Measurements from ENCODE around the gene METTL8. TPM values are rescaled to one million over a fixed set of nuclear protein-coding genes. Genes with fewer than 3 reads are reported as not detected.

METTL8 gene
- total and polyA plus RNA-seq, 2 of the 13 experiments (the other 11 are each of a cell fraction or from before 2014, with no cell fraction given): 18.6 to 68.2 TPM

GRCh38 chr2:171433763-171434012, at the start of gene METTL8 (continued):
- TF ChIP-seq NFYB (CRISPR knock-in tag; IDR thresholded peaks at IDR 0.05) (no peak), ETS1 (CRISPR knock-in tag; IDR thresholded peaks at IDR 0.05) (no peak), FOSL1 (CRISPR knock-in tag; IDR thresholded peaks at IDR 0.05; ENCODE audit: borderline replicate concordance) (no peak), ZNF660 (CRISPR knock-in tag; IDR thresholded peaks at IDR 0.05; ENCODE audit: borderline replicate concordance, low read depth) (no peak), ZNF256 (CRISPR knock-in tag; conservative IDR thresholded peaks at IDR 0.05) (no peak; the same call in 1 of the 2 replicates), ZKSCAN1 (IDR thresholded peaks at IDR 0.05; ENCODE audit: low read length) (no peak), NONO (IDR thresholded peaks at IDR 0.05) (no peak), NONO (CRISPR knock-in tag; conservative IDR thresholded peaks at IDR 0.05) (peak; percentile 73), ATF1 (CRISPR knock-in tag; IDR thresholded peaks at IDR 0.05) (no peak), ZNF432 (CRISPR knock-in tag; IDR thresholded peaks at IDR 0.05; ENCODE audit: borderline replicate concordance) (no peak), RCOR2 (CRISPR knock-in tag; IDR thresholded peaks at IDR 0.05) (no peak), ZNF318 (CRISPR knock-in tag; IDR thresholded peaks at IDR 0.05) (peak; percentile 10), ZNF597 (CRISPR knock-in tag; IDR thresholded peaks at IDR 0.05) (no peak), MIER3 (CRISPR knock-in tag; IDR thresholded peaks at IDR 0.05; ENCODE audit: borderline replicate concordance) (no peak), ZBTB2 (CRISPR knock-in tag; IDR thresholded peaks at IDR 0.05; ENCODE audit: low read depth) (no peak)

Measured in HepG2 (cell line).